GM12878 (cell line): ENCODE results near the gene ICE2. TPM values are rescaled to one million over a fixed set of nuclear protein-coding genes. Genes with fewer than 3 reads are reported as not detected.

Experiments used
- ATAC-seq: fragments of 200-7000 bp; cut with Tn5 transposase; 3 replicates; pipeline ENCODE4 v1.9.1; 2020; ENCODE audit warnings: mild to moderate bottlenecking, moderate library complexity
- BruUV-seq: library from RNA; stranded (reverse); fragments of 400-500 nt; replicated peaks from 2 replicates; lab custom pipeline; 2021; lab: Mats Ljungman, UMichigan
- CTCF ChIA-PET: fragments of 300-600 bp; sonication (Branson Sonifier 250); formaldehyde crosslinking; extraction: SDS; loops from one replicate; lab custom pipeline; 2021; ENCODE audit warnings: inconsistent platforms; lab: Yijun Ruan, JAX
- POLR2A ChIA-PET: fragments of 350-600 bp; formaldehyde crosslinking; extraction: SDS; loops from one replicate; lab custom pipeline; 2021; ENCODE audit warnings: inconsistent platforms; lab: Charles Lee
- RAD21 ChIA-PET: fragments of 300-600 bp; sonication (Branson Sonifier 250); formaldehyde crosslinking; loops from one replicate; lab custom pipeline; 2023; ENCODE audit warnings: antibody characterized with exemption; ENCODE audit not compliant: unreplicated experiment; lab: Charles Lee
- SMC1A ChIA-PET: fragments of 300-600 bp; sonication (Branson Sonifier 250); formaldehyde crosslinking; loops from one replicate; lab custom pipeline; 2023; ENCODE audit not compliant: unreplicated experiment, uncharacterized antibody; lab: Charles Lee
- DNase-seq: peaks from one replicate; pipeline ENCODE4 v3.0.0-alpha.2; 2011; ENCODE audit warnings: low read depth, low spot score
- FAIRE-seq: peaks from 3 replicates; lab custom pipeline; 2011; peaks lifted over from hg19 to GRCh38; lab: Jason Lieb, UNC
- H2AFZ ChIP-seq: 2 replicates; pipeline ENCODE4 v1.6.0; 2011; ENCODE audit warnings: low read depth, low read length, control low read depth; ENCODE audit not compliant: control insufficient read depth
- H3K27ac ChIP-seq: 2 replicates; pipeline ENCODE4 v1.5.1; 2011; ENCODE audit warnings: control low read depth; ENCODE audit not compliant: control insufficient read depth, insufficient read depth
- H3K27me3 ChIP-seq, 2 experiments: replicated peaks in 1 of 2; 2 replicates each; pipeline versions ENCODE4 v1.6.0 to v1.6.1; 2011; ENCODE audit warnings: low read length in 1 of 2; ENCODE audit not compliant: control insufficient read depth in 2 of 2, insufficient read depth in 2 of 2
- H3K36me3 ChIP-seq, 2 experiments: 2 replicates each; pipeline ENCODE4 v1.5.1; 2011; ENCODE audit warnings: low read length in 1 of 2; ENCODE audit not compliant: control insufficient read depth in 2 of 2, insufficient read depth in 2 of 2
- H3K4me1 ChIP-seq: 2 replicates; pipeline ENCODE4 v1.6.1; 2011; ENCODE audit warnings: mild to moderate bottlenecking, low read length, moderate library complexity, mixed read lengths; ENCODE audit not compliant: control insufficient read depth, insufficient read depth
- H3K4me2 ChIP-seq: 2 replicates; pipeline ENCODE4 v1.6.0; 2011; ENCODE audit warnings: control low read depth; ENCODE audit not compliant: control insufficient read depth, insufficient read depth
- H3K4me3 ChIP-seq: fragments of 200-600 bp; sonication (generic); 2 replicates; pipeline ENCODE4 v1.5.1; 2016
- H3K79me2 ChIP-seq: 2 replicates; pipeline ENCODE4 v1.6.0; 2011; ENCODE audit warnings: low read length; ENCODE audit not compliant: control insufficient read depth, insufficient read depth
- H3K9ac ChIP-seq: 2 replicates; pipeline ENCODE4 v1.8.0; 2011; ENCODE audit warnings: low read length, control low read depth, mixed read lengths; ENCODE audit not compliant: control insufficient read depth, insufficient read depth
- H3K9me3 ChIP-seq: replicated peaks from 3 replicates; pipeline ENCODE4 v1.5.1; 2011; ENCODE audit warnings: mild to moderate bottlenecking, low read length; ENCODE audit not compliant: control insufficient read depth, insufficient read depth
- H4K20me1 ChIP-seq: 2 replicates; pipeline ENCODE4 v1.6.0; 2011; ENCODE audit not compliant: control insufficient read depth, insufficient read depth
- ATF3 ChIP-seq: IDR thresholded peaks from 2 replicates; pipeline ENCODE4 v1.6.1; 2011; ENCODE audit warnings: low read depth, mild to moderate bottlenecking, low read length, moderate library complexity, borderline replicate concordance; ENCODE audit errors: extremely low read depth
- CHD1 ChIP-seq: IDR thresholded peaks from 2 replicates; pipeline ENCODE4 v1.6.1; 2012; ENCODE audit warnings: low read depth, low read length, improper control_type of control experiment
- EED ChIP-seq: sonication (generic); IDR thresholded peaks from 2 replicates; pipeline ENCODE4 v1.6.1; 2016; ENCODE audit warnings: antibody characterized with exemption, low read depth
- IKZF2 ChIP-seq, 2 experiments: fragments of 450-650 bp; IDR thresholded peaks; 2 replicates each; pipeline ENCODE4 v1.6.1; 2017; ENCODE audit warnings: mild to moderate bottlenecking in 2 of 2, moderate library complexity in 2 of 2
- KDM1A ChIP-seq: fragments of 200-600 bp; sonication (generic); IDR thresholded peaks from 2 replicates; pipeline ENCODE4 v1.6.1; 2016; ENCODE audit warnings: borderline replicate concordance
- MYB ChIP-seq: fragments of 150-350 bp; IDR thresholded peaks from 2 replicates; pipeline ENCODE4 v1.6.1; 2014; ENCODE audit warnings: mild to moderate bottlenecking, low read depth, low read length, borderline replicate concordance
- PAX5 ChIP-seq: IDR thresholded peaks from 2 replicates; pipeline ENCODE4 v1.6.1; 2011; ENCODE audit warnings: low read depth, low read length, borderline replicate concordance
- RUNX3 ChIP-seq: IDR thresholded peaks from 2 replicates; pipeline ENCODE4 v1.6.1; 2012; ENCODE audit warnings: low read length, inconsistent platforms
- SMAD1 ChIP-seq: fragments of 450-650 bp; IDR thresholded peaks from 2 replicates; pipeline ENCODE4 v1.6.1; 2018; ENCODE audit warnings: mild to moderate bottlenecking, low read depth; ENCODE audit not compliant: partially characterized antibody
- SMARCA5 ChIP-seq: fragments of 450-650 bp; IDR thresholded peaks from 2 replicates; pipeline ENCODE4 v1.6.1; 2017; ENCODE audit warnings: mild to moderate bottlenecking
- ZNF24 ChIP-seq: fragments of 450-650 bp; IDR thresholded peaks from 2 replicates; pipeline ENCODE4 v1.6.1; 2017; ENCODE audit warnings: antibody characterized with exemption, mild to moderate bottlenecking
- WGBS: methylation state at CpG from one replicate; pipeline ENCODE4 v1.1.6; 2016; ENCODE audit warnings: low lambda C conversion rate; ENCODE audit not compliant: insufficient replicate concordance, insufficient coverage; ENCODE audit errors: missing lambda C conversion rate; 5-methylcytosine and 5-hydroxymethylcytosine counted together
- in situ Hi-C: fragments of 300-500 bp; cut with MboI; formaldehyde crosslinking; loops from 9 replicates; pipeline ENCODE4 v1.14.3; 2018; ENCODE audit warnings: mixed read lengths
- intact Hi-C: fragments of 100-400 bp; cut with micrococcal nuclease; formaldehyde crosslinking; loops from one replicate; pipeline ENCODE4 v1.14.2; 2022; ENCODE audit not compliant: unreplicated experiment
- polyA plus RNA-seq, 11 experiments: library from polyadenylated mRNA; depleted of rRNA in 4 of 11; unstranded in 6 of 11; stranded (reverse) in 5 of 11; fragments of >200 nt; fragmentation: Nextera tagmentation in 4 of 11; fragmentation: Illumina TruSeq in 1 of 11; extraction: Ambion mirVana in 4 of 11; extraction: Trizol in 1 of 11; gene quantifications; 1 replicate in 1 of 11; 2 replicates in 10 of 11; pipeline versions ENCODE4 v1.2.1 to v1.2.3, GENCODE V29; 2011 to 2016; ENCODE audit warnings: inconsistent platforms in 2 of 11, missing spikeins in 2 of 11, low read depth in 1 of 11
- total RNA-seq, 4 experiments: library from RNA; depleted of rRNA in 3 of 4; stranded (reverse); fragments of >200 nt in 3 of 4; fragmentation: Illumina TruSeq in 1 of 4; extraction: Trizol in 1 of 4; gene quantifications; 2 replicates each; pipeline versions ENCODE4 v1.2.1 to v1.2.3, GENCODE V29; 2013 to 2021

The ICE2 gene
- total and polyA plus RNA-seq, 10 of the 15 experiments (the other 5 are each of a cell fraction or from before 2014, with no cell fraction given): 14.2 to 62.0 (median 44.9) TPM

DNA sequence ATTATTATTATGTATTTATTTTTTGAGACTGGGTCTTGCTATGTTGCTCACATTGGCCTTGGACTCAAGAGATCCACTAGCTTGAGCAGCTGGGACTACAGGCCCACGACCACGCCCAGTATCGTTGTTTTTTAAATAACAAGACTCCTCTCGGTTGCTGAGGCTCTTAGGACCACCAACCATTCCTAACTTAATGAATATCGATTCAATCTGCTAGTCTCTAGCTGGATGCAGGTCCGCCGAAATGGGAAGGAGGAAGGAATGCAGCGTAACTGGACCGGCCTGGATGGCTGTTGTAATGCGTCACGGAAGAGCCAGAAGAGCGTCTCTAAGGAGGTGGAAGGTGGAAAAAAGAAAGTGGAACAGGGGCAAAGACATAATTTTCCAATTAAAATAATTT is 82.8 kb downstream of the ICE2 start:
- RAD21 ChIA-PET: interaction anchor here (1.2 kb wide), 1 partner anchor 189 kb away, joined by 3 read pairs; no protein-coding TSS in a partner anchor
- no peak overlapping the region for H2AFZ ChIP-seq
- SMC1A ChIA-PET: interaction anchor here (1.6 kb wide), 1 partner anchor 9 kb away, joined by 5 read pairs; no protein-coding TSS in a partner anchor
- TSS peak; percentile 46 for BruUV-seq
- H3K4me3 ChIP-seq: peak overlapping the region; percentile 88; the same call in 1 of the 2 replicates
- no peak for TF ChIP-seq RUNX3
- TF ChIP-seq PAX5: no peak
- no peak for TF ChIP-seq MYB
- no peak for TF ChIP-seq CHD1
- TF ChIP-seq SMARCA5: no peak
- no peak for TF ChIP-seq ZNF24
- no peak for TF ChIP-seq IKZF2 (IDR thresholded peaks at IDR 0.05)
- TF ChIP-seq KDM1A: no peak
- TF ChIP-seq SMAD1: no peak
- no peak for TF ChIP-seq ATF3
- TF ChIP-seq EED: no peak
- peaks cover 0 to 7% of the 10 kb centered on the region in 2 experiments; a peak in 1 of 4 replicates for H3K36me3 ChIP-seq
- peaks cover 8% of the 10 kb centered on the region; the same call in 1 of the 2 replicates for H3K4me1 ChIP-seq
- H3K4me2 ChIP-seq: no peak overlapping the region; the same call in 1 of the 2 replicates
- no peaks in the 10 kb centered on the region for H3K27me3 ChIP-seq
- no peak overlapping the region for H3K9ac ChIP-seq
- intact Hi-C loops (loop anchor here (2.0 to 10.0 kb wide), 3 partner anchors 83 to 709 kb away; partner anchors contain the start of genes BNIP2 and ICE2), in situ Hi-C loops (no loop called here)
- CTCF ChIA-PET: interaction anchor here (1.2 to 2.1 kb wide), 3 partner anchors 10 to 125 kb away, joined by 3 to 9 read pairs (median 7); no protein-coding TSS in a partner anchor
- 94% methylated on average over 11 of the region's 12 CpGs for WGBS
- peaks cover 31% of the 10 kb centered on the region for H3K79me2 ChIP-seq
- H3K9me3 ChIP-seq: no peaks in the 10 kb centered on the region
- H4K20me1 ChIP-seq: no peaks in the 10 kb centered on the region
- no peak for ATAC-seq
- POLR2A ChIA-PET: no interaction called here
- no peak for FAIRE-seq
- H3K27ac ChIP-seq: no peak overlapping the region
- no peak for DNase-seq
